HuH-7 (cell line): Measurements from ENCODE around the gene PGS1.

ENCODE experiments used
- DNase-seq: peaks from one replicate; pipeline ENCODE4 v3.0.0; 2011; ENCODE audit warnings: low spot score

The PGS1 gene

DNA sequence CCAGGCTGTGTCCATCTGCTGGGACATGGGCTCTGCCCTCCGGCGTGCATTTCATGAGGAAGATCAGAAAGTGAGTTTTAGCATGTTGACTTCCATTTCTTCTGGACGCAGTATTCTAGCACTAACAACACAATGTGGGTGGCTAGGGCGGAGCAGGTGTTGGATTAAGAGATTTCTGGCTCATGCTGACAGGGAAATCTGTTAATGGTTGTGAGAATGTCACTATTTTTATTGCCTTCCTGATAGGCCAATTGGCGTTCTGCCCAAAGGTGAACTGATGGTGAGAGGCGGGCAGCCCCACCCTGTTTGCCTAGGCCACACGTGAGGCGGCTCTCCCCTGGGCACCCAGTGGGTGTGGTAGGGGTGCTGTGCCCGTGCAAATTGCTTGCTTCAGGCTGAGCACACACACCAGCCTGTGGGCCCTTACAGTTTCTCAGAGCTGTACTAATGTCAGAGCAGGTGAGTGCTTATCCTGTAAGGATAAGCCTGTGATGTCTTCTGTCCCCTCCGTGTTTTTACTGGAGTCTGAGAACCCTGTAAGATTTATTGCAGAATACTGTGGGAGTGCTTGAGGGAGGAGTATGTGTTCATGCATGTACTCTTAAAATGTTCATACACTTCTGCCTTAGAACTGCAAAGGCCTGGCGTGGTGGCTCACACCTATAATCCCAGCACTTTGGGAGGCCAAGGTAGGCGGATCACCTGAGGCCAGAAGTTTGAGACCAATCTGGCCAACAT, 30.9 kb downstream of the PGS1 start:
- peak; percentile 64 for DNase-seq

GRCh38 chr17:78411241-78411857, 32.9 kb downstream of the PGS1 start:
- peak; percentile 88 for DNase-seq

DNA sequence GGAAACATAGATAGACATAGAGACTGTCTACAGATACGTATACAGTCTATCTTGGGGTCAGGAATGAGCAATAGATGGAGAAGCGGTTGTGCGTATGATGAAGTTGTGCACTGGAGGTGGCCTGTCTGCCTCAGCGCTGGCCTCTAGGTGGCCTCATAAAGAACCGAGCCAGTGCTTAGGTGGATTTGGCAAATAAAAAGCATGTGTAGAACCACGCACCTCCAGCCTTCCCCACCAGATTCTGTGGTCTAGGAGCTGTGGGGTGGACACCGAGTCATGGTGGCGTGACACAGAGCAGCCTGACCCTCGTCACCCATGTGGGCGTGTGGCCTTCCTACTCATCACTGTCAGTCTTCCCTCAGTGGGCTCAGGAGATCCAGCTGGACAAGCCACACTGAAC, 34.0 kb downstream of the PGS1 start:
- DNase-seq, result peak; percentile 69

GRCh38 chr17:78414178-78415162, 36.0 kb downstream of the PGS1 start:
- no peak for DNase-seq

DNA sequence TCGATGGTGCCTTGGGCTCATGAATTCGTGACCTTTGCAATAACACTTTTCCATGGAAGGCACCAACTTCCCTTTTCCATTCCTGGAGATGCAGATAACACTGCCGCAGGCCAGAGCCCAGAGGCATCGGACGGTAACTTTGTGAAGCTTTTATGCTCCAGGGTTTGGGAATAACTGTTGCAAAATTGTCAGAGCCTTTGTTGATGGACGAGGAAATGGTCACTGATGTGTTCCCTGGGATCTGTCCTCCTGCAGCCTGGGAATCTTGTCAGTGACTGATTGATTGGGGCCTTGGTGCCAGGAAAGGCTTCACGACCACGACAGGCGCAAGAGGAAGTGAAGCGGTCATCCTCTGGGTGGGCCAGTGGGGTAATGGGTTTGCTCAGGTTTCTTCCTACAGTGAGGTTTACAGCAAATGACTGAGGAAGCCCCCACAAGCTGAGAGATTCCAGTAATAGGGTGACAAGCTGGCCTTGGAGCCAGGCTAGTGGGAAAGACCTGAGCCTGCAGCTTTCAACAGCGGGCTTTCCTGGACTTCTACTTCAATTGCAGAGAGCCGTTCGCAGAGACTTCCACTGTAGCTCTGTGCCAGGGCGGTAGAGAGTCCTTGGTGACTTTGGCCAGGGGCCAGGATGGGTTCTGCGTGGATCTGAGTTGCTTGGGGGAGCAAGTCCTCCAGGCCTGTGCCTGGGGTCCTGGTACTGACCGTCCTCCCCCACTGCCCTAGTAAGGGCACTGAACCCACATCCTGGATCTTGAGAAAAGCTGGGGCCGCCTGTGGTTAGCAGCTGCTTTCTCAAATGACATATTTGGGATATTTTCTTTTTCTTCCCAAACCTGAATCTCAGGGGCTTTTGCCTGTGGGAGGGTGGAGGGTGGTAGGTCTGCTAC, 37.6 kb downstream of the PGS1 start:
- DNase-seq, result no peak

- no peak for DNase-seq
Observed at GRCh38 chr17:78416791-78417530, 38.5 kb downstream of the PGS1 start.

DNA sequence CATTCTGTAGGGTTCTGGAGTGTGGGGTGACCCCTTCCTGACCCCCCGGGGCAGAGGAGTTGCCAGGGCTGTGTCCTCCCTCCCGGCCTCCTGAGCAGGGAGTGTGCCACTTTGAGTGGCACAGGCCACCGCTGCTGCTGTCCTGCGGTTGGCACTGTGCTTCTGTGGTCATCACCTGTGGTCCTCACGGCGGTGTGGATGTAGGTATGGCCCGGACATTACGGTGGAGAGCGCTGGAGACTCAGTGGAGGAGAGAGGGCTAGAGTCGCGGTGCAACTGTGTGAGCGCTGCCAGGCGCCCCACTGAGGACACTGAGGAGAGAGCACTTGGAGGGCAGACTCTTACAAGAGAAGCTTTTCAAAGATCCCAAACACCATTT, 39.1 kb downstream of the PGS1 start:
- no peak for DNase-seq

- no peak for DNase-seq
Observed at GRCh38 chr17:78418326-78419026, 40.0 kb downstream of the PGS1 start.

- DNase-seq, result no peak
Observed at GRCh38 chr17:78419970-78420815, 41.7 kb downstream of the PGS1 start.

- peak; percentile 53 for DNase-seq
Observed at GRCh38 chr17:78421084-78421533, 42.7 kb downstream of the PGS1 start.

- peak; percentile 96 for DNase-seq
Observed at GRCh38 chr17:78421534-78422266, 43.3 kb downstream of the PGS1 start.

DNA sequence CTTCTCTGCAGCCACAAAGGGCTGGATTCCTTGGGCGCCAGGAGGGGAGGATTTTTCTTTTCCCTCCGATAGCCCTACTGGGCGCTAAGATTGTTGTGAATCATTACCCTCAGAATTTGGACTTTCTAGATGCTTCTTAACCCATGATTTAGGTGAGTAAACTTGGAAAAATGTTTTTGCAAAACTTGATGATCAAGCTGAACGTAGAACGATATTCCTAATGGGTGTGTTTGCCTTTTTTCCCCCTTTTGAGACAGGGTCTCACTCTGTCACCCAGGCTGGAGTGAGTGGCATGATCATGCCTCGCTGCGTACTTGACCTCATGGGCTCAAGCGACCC, 43.8 kb downstream of the PGS1 start:
- DNase-seq, result no peak

DNA sequence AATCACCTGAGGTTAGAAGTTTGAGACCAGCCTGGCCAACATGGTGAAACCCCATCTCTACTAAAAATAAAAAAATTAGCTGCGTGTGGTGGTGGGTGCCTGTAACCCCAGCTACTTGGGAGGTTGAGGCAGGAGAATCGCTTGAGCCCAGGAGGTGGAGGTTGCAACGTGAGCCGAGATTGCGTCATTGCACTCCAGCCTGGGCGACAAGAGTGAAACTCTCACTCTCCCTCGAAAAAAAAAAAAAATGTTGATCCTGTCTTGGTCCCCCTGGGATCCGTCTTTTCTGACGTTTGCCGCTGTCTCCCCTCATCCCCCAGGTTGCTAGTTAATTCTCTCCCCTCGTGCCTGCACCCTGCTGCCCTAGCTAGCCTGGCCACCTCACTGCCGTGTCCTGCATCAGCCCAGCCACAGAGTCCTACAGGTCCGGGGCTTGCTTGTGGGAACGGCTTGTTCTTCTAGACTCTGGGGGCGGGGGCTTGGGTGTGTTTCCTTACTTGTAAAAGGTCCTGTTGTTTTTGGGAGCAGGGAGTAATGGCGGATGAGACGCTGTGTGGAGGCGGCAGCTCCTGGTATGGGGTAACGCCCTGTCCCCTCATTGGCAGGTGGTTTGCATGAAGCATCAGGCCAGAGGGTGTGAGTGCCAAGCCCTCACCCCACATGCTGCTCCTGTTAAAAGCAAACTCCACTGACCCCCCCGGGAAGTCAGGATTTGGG, 44.6 kb downstream of the PGS1 start:
- no peak for DNase-seq

DNA sequence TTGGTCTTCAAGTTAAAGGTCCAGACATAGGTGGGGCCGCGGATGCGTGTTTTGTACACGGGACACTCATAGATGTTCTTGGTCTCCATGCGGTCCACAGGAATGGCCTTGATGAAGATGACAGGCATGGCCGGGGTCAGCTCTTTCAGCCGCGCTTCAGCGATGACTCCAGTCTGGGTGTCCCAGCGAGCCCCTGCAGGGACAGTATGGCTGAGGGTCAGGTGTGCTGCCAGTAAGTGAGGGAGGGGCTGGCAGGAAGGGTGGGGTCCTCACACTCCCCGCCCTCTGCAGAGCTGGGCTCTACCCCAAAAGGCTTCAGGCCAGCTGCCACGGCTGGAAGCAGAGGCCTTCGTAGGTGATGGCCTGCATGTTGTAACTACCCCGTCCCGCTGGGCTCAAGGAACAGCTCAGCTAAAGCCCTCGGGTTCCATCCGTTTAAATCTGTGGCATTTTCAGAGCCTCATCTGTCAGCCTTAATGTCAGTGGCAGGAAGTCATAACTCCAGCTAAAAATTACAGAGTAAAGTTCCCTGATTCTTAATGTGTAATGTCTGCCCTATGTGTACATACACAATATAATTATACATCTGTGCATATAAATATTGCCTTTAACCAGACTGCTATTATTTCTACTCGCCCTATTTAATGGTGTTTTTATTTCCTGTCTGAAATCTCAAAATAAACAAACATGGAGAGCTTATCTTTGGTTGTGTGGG, 45.7 kb downstream of the PGS1 start:
- no peak for DNase-seq

DNA sequence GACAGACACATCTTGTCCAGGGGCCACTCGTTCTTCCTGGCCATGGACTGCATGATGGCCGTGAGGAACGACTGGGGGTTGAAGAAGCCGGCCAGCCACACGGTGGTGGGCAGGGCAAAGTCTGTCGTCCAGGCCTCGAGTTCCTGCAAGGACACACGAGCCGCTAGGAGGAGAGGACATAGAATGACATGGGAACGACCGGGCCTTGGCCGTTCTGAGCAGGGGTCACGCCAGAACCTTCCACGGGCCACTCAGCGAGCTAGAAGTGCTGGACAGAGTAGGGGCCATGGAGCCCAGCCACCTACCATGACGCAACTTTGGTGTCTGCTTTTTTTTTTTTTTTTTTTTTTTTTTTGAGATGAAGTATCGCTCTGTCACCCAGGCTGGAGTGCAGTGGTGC, 47.0 kb downstream of the PGS1 start:
- no peak for DNase-seq

DNA sequence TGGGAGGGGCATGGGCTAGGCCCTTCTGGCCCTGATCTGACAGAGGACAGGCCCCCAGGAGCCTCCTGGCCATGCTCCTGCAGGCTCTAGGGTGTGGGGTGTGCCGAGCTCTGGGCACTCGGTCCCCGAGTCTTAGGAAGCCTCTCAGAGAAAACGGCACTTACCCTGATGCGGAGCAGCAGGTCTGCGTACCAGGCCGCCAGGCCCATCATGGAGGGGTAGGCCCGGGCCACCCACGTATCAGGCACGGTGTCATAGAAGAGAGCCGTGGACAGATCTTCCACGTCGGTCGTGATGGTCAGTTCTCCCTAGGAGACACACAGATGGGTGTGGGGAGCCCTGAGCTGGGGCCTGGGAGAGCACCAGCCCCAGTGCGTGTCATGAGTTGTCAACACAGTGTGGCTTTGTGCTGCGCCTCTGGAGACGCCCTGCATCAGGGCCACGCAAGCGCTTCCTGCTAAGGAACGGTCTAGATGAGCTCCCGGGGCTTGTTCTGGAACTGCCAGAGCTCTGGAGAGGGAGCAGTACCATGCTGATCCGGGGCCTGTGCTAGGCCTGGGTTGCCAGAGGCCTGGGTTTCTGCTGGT, 47.9 kb downstream of the PGS1 start:
- no peak for DNase-seq

- DNase-seq, result no peak
Observed at GRCh38 chr17:78427140-78427539, 48.7 kb downstream of the PGS1 start.
